ENCODE data around the gene GAPVD1. TPM values are rescaled to one million over a fixed set of nuclear protein-coding genes. Genes with fewer than 3 reads are reported as not detected.

Gene GAPVD1
- polyA plus RNA-seq, 3 donors, result 4.5 to 14.3 (median 6.2) TPM

- no peak overlapping the region for H3K27ac ChIP-seq (ENCODE audit: low read depth, low read length)
- WGBS, 3 donors, result 74 to 91% (median 84%) methylated on average over 3 of the region's 3 CpGs
Measured at GRCh38 chr9:125356032-125356431, 94.4 kb downstream of the GAPVD1 start.

GRCh38 chr9:125359011-125359410, 97.4 kb downstream of the GAPVD1 start:
- H3K27ac ChIP-seq (ENCODE audit: low read depth, low read length), result no peak overlapping the region
- 47 to 93% (median 89%) methylated on average over 1 of the region's 1 CpG for WGBS, 3 donors

GRCh38 chr9:125360601-125361000, 99.0 kb downstream of the GAPVD1 start:
- H3K27ac ChIP-seq (ENCODE audit: low read depth, low read length), result no peak overlapping the region
- WGBS, 3 donors, result 56 to 94% (median 91%) methylated on average over 2 of the region's 2 CpGs

- H3K27ac ChIP-seq (ENCODE audit: low read depth, low read length), result no peak overlapping the region
- WGBS, 3 donors, result 63 to 71% (median 67%) methylated on average over 5 of the region's 5 CpGs
Measured at GRCh38 chr9:125361837-125362531, 100.4 kb downstream of the GAPVD1 start.

GRCh38 chr9:125366676-125367075, 105.0 kb downstream of the GAPVD1 start:
- H3K27ac ChIP-seq (ENCODE audit: low read depth, low read length), result no peak overlapping the region
- WGBS, 3 donors, result 85 to 90% (median 90%) methylated on average over 5 of the region's 5 CpGs

- no peak overlapping the region for H3K27ac ChIP-seq (ENCODE audit: low read depth, low read length)
- WGBS, 3 donors, result 83 to 89% (median 86%) methylated on average over 8 of the region's 8 CpGs
Measured at GRCh38 chr9:125370786-125371185, 109.2 kb downstream of the GAPVD1 start.

- WGBS, 3 donors, result 80 to 82% (median 81%) methylated on average over 9 of the region's 9 CpGs
- H3K27ac ChIP-seq (ENCODE audit: low read depth, low read length), result no peak overlapping the region
Measured at GRCh38 chr9:125372441-125373226, 111.0 kb downstream of the GAPVD1 start.

GRCh38 chr9:125374443-125375309, 113.0 kb downstream of the GAPVD1 start:
- WGBS, 3 donors, result 10 to 13% (median 12%) methylated on average over 24 of the region's 24 CpGs
- H3K27ac ChIP-seq (ENCODE audit: low read depth, low read length), result no peak overlapping the region

- H3K27ac ChIP-seq (ENCODE audit: low read depth, low read length), result no peak overlapping the region
- 87 to 89% (median 88%) methylated on average over 8 to 9 of the region's 9 CpGs for WGBS, 3 donors
Measured at GRCh38 chr9:125375820-125376219, 114.2 kb downstream of the GAPVD1 start.

GRCh38 chr9:125376261-125377226, 114.9 kb downstream of the GAPVD1 start:
- WGBS, 3 donors, result 49 to 81% (median 78%) methylated on average over 24 of the region's 24 CpGs

GRCh38 chr9:125377584-125378250, 116.1 kb downstream of the GAPVD1 start:
- WGBS, 3 donors, result 64 to 91% (median 67%) methylated on average over 8 of the region's 8 CpGs
- no peak overlapping the region for H3K27ac ChIP-seq (ENCODE audit: low read depth, low read length)

More at GRCh38 chr9:125376261-125377226, 114.9 kb downstream of the GAPVD1 start:
- no peak overlapping the region for H3K27ac ChIP-seq (ENCODE audit: low read depth, low read length)

- H3K27ac ChIP-seq (ENCODE audit: low read depth, low read length), result no peak overlapping the region
- WGBS, 3 donors, result 60 to 71% (median 61%) methylated on average over 9 of the region's 9 CpGs
Measured at GRCh38 chr9:125378778-125379177, 117.2 kb downstream of the GAPVD1 start.

- H3K27ac ChIP-seq (ENCODE audit: low read depth, low read length), result no peak overlapping the region
- WGBS, 3 donors, result 59 to 78% (median 64%) methylated on average over 5 of the region's 5 CpGs
Measured at GRCh38 chr9:125379208-125379607, 117.6 kb downstream of the GAPVD1 start.

- 83 to 87% (median 85%) methylated on average over 8 of the region's 8 CpGs for WGBS, 3 donors
- no peak overlapping the region for H3K27ac ChIP-seq (ENCODE audit: low read depth, low read length)
Measured at GRCh38 chr9:125380406-125380805, 118.8 kb downstream of the GAPVD1 start.

GRCh38 chr9:125387861-125388524, 126.4 kb downstream of the GAPVD1 start:
- H3K27ac ChIP-seq (ENCODE audit: low read depth, low read length), result no peak overlapping the region
- WGBS, 3 donors, result 88 to 93% (median 91%) methylated on average over 14 of the region's 14 CpGs

GRCh38 chr9:125388978-125389377, 127.4 kb downstream of the GAPVD1 start:
- no peak overlapping the region for H3K27ac ChIP-seq (ENCODE audit: low read depth, low read length)
- WGBS, 3 donors, result 60 to 62% (median 62%) methylated on average over 6 of the region's 6 CpGs

GRCh38 chr9:125391704-125392103, 130.1 kb downstream of the GAPVD1 start:
- H3K27ac ChIP-seq (ENCODE audit: low read depth, low read length), result no peak overlapping the region
- 90 to 97% (median 93%) methylated on average over 6 of the region's 6 CpGs for WGBS, 3 donors
